Measurements from ENCODE around the gene SCGB1C2.

SCGB1C2 gene

DNA sequence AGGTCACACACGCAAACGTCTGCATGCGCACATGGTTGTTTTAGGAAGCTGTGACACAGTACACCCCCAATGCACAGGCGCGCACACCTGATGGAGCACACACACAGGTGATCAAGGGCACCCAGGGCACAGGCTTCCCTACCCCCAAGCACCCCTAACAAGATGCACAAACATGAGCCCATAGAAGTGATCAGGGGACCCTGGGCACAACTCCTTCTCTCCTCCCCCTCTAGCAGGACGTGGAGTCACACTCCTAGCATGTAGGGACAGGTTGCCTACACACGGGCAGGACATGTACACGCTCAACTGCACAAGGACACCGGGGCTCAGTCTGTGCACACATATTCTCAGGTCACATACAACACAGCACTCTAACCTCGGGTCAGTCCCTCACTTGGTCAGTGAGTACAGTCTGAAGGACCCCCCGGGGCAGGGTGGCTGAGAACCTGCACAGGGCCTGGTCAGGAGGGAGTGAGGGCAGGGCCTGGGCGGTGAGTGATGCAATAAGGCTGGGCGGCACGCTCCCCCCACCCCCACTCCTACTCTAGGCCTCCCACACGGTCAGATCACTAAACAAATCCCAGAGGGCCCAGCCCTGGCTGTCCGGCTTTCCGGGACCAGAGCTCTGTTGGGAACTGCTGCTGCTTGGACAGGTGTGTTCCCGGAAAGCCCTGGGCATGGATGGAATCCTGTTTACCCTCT lies 44.8 kb downstream of the SCGB1C2 start:
- no peak for TF ChIP-seq CTCF (IDR thresholded peaks at IDR 0.05; ENCODE audit: low read depth, low read length, missing control alignments)
- no peak for DNase-seq (ENCODE audit: low read depth)
- no peak overlapping the region for H3K4me3 ChIP-seq (ENCODE audit: low read depth, low read length)

DNA sequence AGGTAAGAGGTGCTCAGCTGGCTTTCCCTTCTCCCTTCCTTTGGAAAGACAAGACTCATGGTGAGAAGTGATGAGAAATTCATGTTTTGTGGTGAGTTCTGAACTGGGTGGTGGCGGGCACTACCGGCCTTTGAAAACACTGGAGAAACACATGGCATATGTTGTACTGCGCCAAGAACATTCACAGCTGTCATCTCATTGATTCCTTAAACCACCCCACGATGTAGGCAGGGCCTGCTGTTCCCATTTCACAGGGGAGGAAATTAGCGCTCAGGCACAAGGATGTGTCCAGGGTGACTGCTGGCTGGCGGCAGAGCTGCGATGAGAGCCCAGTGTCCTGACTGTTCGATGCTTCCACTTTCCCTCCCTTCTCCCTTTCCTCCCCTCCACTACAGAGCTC lies 45.7 kb downstream of the SCGB1C2 start:
- H3K4me3 ChIP-seq (ENCODE audit: low read depth, low read length): no peak overlapping the region
- TF ChIP-seq CTCF (IDR thresholded peaks at IDR 0.05; ENCODE audit: low read depth, low read length, missing control alignments): no peak
- DNase-seq (ENCODE audit: low read depth): no peak

- no peak for TF ChIP-seq CTCF (IDR thresholded peaks at IDR 0.05; ENCODE audit: low read depth, low read length, missing control alignments)
- DNase-seq (ENCODE audit: low read depth): no peak
- H3K4me3 ChIP-seq (ENCODE audit: low read depth, low read length): no peak overlapping the region
Observed at GRCh38 chr17:185445-186138, 48.2 kb downstream of the SCGB1C2 start.

DNA sequence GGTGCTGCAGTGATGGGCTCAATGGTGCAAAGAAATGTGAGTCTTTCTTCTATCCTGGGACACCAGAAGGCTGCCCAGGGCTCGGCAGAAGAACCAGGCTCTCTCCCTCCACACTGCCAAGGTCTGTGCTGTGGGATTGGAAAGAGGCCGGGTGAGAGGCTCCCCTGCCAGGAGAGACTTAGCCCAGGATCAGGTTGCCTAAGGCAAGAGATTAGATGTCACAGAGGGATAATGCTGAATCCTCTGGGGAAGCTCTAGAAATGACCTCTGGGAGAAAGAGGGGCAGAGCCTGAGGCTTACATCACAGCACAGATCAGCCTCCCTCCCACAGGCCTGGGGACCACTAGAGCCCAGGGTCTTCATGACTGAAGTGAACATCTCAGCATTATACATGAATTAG lies 49.8 kb downstream of the SCGB1C2 start:
- no peak overlapping the region for H3K4me3 ChIP-seq (ENCODE audit: low read depth, low read length)
- no peak for DNase-seq (ENCODE audit: low read depth)
- no peak for TF ChIP-seq CTCF (IDR thresholded peaks at IDR 0.05; ENCODE audit: low read depth, low read length, missing control alignments)

All from GM12864 (cell line).